DND-41 (cell line): ENCODE results near the gene MS4A14.

Experiments used
- CTCF ChIP-seq: IDR thresholded peaks from 2 replicates; pipeline ENCODE4 v1.5.1; 2012; ENCODE audit warnings: borderline replicate concordance, low read length, moderate library complexity, mild to moderate bottlenecking; ENCODE audit not compliant: poor library complexity, severe bottlenecking; ENCODE audit errors: extremely low read depth
- EZH2 ChIP-seq: IDR thresholded peaks from 3 replicates; pipeline ENCODE4 v1.6.1; 2012; ENCODE audit warnings: borderline replicate concordance, low read depth, mild to moderate bottlenecking, moderate library complexity, low read length, inconsistent platforms; ENCODE audit not compliant: severe bottlenecking

GRCh38 chr11:60389279-60389910 is 6.9 kb upstream of the MS4A14 start:
- TF ChIP-seq CTCF (no peak), EZH2 (no peak)
